ENCODE data around the gene STRN4. TPM values are rescaled to one million over a fixed set of nuclear protein-coding genes. Genes with fewer than 3 reads are reported as not detected.

Gene STRN4
- total and polyA plus RNA-seq, 12 donors, result 43.3 to 63.3 (median 50.3) TPM

- Histone ChIP-seq H3K27ac (peak overlapping the region in 4 of 10 donors; percentile 28 to 77 (median 42)), H3K36me3 (peaks cover 0 to 82% (median 23%) of the 10 kb centered on the region in 9 donors), H3K4me1 (peaks cover 31 to 99% (median 67%) of the 10 kb centered on the region in 9 donors), H3K27me3 (no peaks in the 10 kb centered on the region), H3K9me3 (no peaks in the 10 kb centered on the region), H3K4me3 (no peak overlapping the region)
- ATAC-seq, result no peak
- 46 to 59% methylated on average over 19 of the region's 19 CpGs for WGBS, 2 donors
- intact Hi-C loops (cut with DNase I), result no loop called here
- no peak for TF ChIP-seq CTCF (IDR thresholded peaks at IDR 0.05)
- no peak for DNase-seq
Measured at GRCh38 chr19:46737761-46738171, 8.5 kb downstream of the STRN4 start.

GRCh38 chr19:46737298-46737654 is 9.0 kb downstream of the STRN4 start:
- intact Hi-C loops (cut with DNase I), result no loop called here
- peak overlapping the region in 7 of 10 donors; percentile 15 to 77 (median 30) for H3K27ac ChIP-seq
- WGBS, 2 donors, result 42 to 50% methylated on average over 7 of the region's 7 CpGs
- ATAC-seq (no peak), DNase-seq (no peak)
- H3K9me3 ChIP-seq, result no peaks in the 10 kb centered on the region
- no peak overlapping the region for H3K4me3 ChIP-seq
- no peaks in the 10 kb centered on the region for H3K27me3 ChIP-seq
- H3K36me3 ChIP-seq, result peaks cover 0 to 82% (median 28%) of the 10 kb centered on the region in 9 donors
- peaks cover 31 to 99% (median 65%) of the 10 kb centered on the region in 9 donors for H3K4me1 ChIP-seq
- no peak for TF ChIP-seq CTCF (IDR thresholded peaks at IDR 0.05)

- TF ChIP-seq CTCF (IDR thresholded peaks at IDR 0.05), result no peak
- no peak overlapping the region for H3K4me3 ChIP-seq
- H3K27ac ChIP-seq, result peak overlapping the region in 8 of 10 donors; percentile 10 to 77 (median 29)
- no peaks in the 10 kb centered on the region for H3K27me3 ChIP-seq
- peaks cover 0 to 83% (median 32%) of the 10 kb centered on the region in 9 donors for H3K36me3 ChIP-seq
- WGBS, 2 donors, result 24 to 26% methylated on average over 22 of the region's 22 CpGs
- DNase-seq (peak; percentile 70 to 76), ATAC-seq (peak in 6 of 8 donors; percentile 30 to 71 (median 46))
- intact Hi-C loops (cut with DNase I), result no loop called here
- H3K4me1 ChIP-seq, result peaks cover 31 to 99% (median 60%) of the 10 kb centered on the region in 9 donors
- H3K9me3 ChIP-seq, result no peaks in the 10 kb centered on the region
Measured at GRCh38 chr19:46736531-46737297, 9.5 kb downstream of the STRN4 start.

GRCh38 chr19:46733690-46734292 is 12.5 kb downstream of the STRN4 start:
- H3K4me1 ChIP-seq, result peaks cover 22 to 94% (median 38%) of the 10 kb centered on the region in 9 donors
- no peaks in the 10 kb centered on the region for H3K27me3 ChIP-seq
- no peak for ATAC-seq
- H3K4me3 ChIP-seq, result no peak overlapping the region
- H3K27ac ChIP-seq, result peak overlapping the region in 2 of 10 donors; percentile 52 to 85
- intact Hi-C loops (cut with DNase I), result no loop called here
- DNase-seq, result no peak
- no peak for TF ChIP-seq CTCF (IDR thresholded peaks at IDR 0.05)
- no peaks in the 10 kb centered on the region for H3K9me3 ChIP-seq
- WGBS, 2 donors, result 87 to 93% methylated on average over 11 of the region's 11 CpGs
- peaks cover 0 to 100% (median 59%) of the 10 kb centered on the region in 9 donors for H3K36me3 ChIP-seq
